Medulla oblongata (tissue), 1 donor: Measurements from ENCODE around the gene SLC9A8.
A peak's percentile ranks its signal among the peaks of the same experiment; 100 is the strongest.

Source experiments
- DNase-seq: peaks from one replicate; pipeline ENCODE4 v3.0.0-alpha.2; 2015; ENCODE audit errors: extremely low spot score

SLC9A8 gene

GRCh38 chr20:49915380-49916145 lies 102.9 kb downstream of the SLC9A8 start, which contains the start of gene SPATA2:
SPATA2 (minus strand) TSS chr20:49915529; CDS start chr20:49908490, 7,039 bp downstream.
- DNase-seq: peak; percentile 96

GRCh38 chr20:49916146-49917002 lies 103.7 kb downstream of the SLC9A8 start:
- no peak for DNase-seq

GRCh38 chr20:49918446-49918845 lies 105.8 kb downstream of the SLC9A8 start:
- DNase-seq: no peak

- DNase-seq: no peak
These were observed 106.4 kb downstream of the SLC9A8 start for GRCh38 chr20:49919009-49919408.

- no peak for DNase-seq
These were observed 106.8 kb downstream of the SLC9A8 start for GRCh38 chr20:49919461-49919860.

GRCh38 chr20:49924247-49924646 lies 111.6 kb downstream of the SLC9A8 start:
- no peak for DNase-seq

GRCh38 chr20:49925901-49926454 lies 113.3 kb downstream of the SLC9A8 start:
- no peak for DNase-seq

- DNase-seq: peak; percentile 94
These were observed 115.9 kb downstream of the SLC9A8 start for GRCh38 chr20:49928411-49929141.

GRCh38 chr20:49929142-49929494 lies 116.5 kb downstream of the SLC9A8 start:
- DNase-seq: no peak

- DNase-seq: no peak
These were observed 123.1 kb downstream of the SLC9A8 start for GRCh38 chr20:49935746-49936152.

- peak; percentile 95 for DNase-seq
These were observed 123.8 kb downstream of the SLC9A8 start, which contains the start of gene RNF114 for GRCh38 chr20:49936153-49937026. RNF114 (plus strand) TSS chr20:49936397; CDS start chr20:49936413, 16 bp downstream.

GRCh38 chr20:49937027-49937929 lies 124.7 kb downstream of the SLC9A8 start:
- DNase-seq: no peak

GRCh38 chr20:49938173-49939163 lies 125.8 kb downstream of the SLC9A8 start:
- DNase-seq: peak; percentile 23

GRCh38 chr20:49941456-49941855 lies 128.8 kb downstream of the SLC9A8 start:
- no peak for DNase-seq
